CD14-positive monocyte (primary cell): Measurements from ENCODE around the gene TRPV5. TPM values are rescaled to one million over a fixed set of nuclear protein-coding genes. Genes with fewer than 3 reads are reported as not detected.

ENCODE experiments used
- DNase-seq, 3 donors: peaks; one replicate each; pipeline ENCODE4 v3.0.0-alpha.2; 2011 to 2022
- H2AFZ ChIP-seq: 2 replicates; pipeline ENCODE4 v1.6.0; 2012; ENCODE audit warnings: mild to moderate bottlenecking, low read depth, low read length, inconsistent platforms; ENCODE audit not compliant: insufficient read depth, poor library complexity, severe bottlenecking
- H3K27ac ChIP-seq, 2 donors: 1 replicate in 1 of 2; 2 replicates in 1 of 2; pipeline ENCODE4 v1.5.1; 2012 to 2013; ENCODE audit warnings: low read length in 2 of 2, control low read depth in 1 of 2, inconsistent platforms in 1 of 2, low read depth in 1 of 2, mild to moderate bottlenecking in 1 of 2
- H3K27me3 ChIP-seq, 2 donors: one replicate each; pipeline versions ENCODE4 v1.6.0 to v1.6.1; 2011 to 2013; ENCODE audit warnings: low read length in 2 of 2; ENCODE audit not compliant: control insufficient read depth in 2 of 2, insufficient read depth in 2 of 2
- H3K36me3 ChIP-seq, 2 donors: replicated peaks in 1 of 2; 1 replicate in 1 of 2; 2 replicates in 1 of 2; pipeline versions ENCODE4 v1.5.1 to v1.6.1; 2012 to 2013; ENCODE audit warnings: low read length in 2 of 2, control low read depth in 1 of 2, inconsistent platforms in 1 of 2, mild to moderate bottlenecking in 1 of 2; ENCODE audit not compliant: insufficient read depth in 2 of 2, control insufficient read depth in 1 of 2
- H3K4me1 ChIP-seq, 2 donors: 1 replicate in 1 of 2; 2 replicates in 1 of 2; pipeline versions ENCODE4 v1.5.1 to v1.6.1; 2012 to 2013; ENCODE audit warnings: low read length in 2 of 2, control low read depth in 1 of 2, inconsistent platforms in 1 of 2, mild to moderate bottlenecking in 1 of 2, moderate library complexity in 1 of 2; ENCODE audit not compliant: insufficient read depth in 2 of 2, control insufficient read depth in 1 of 2
- H3K4me2 ChIP-seq: replicated peaks from 2 replicates; pipeline ENCODE3; 2012; ENCODE audit warnings: low read length, moderate library complexity, mild to moderate bottlenecking; ENCODE audit not compliant: poor library complexity, severe bottlenecking; ENCODE audit errors: extremely low read depth
- H3K4me3 ChIP-seq, 3 experiments: fragments of 200-600 bp in 1 of 3; sonication (generic) in 1 of 3; replicated peaks in 1 of 3; 1 replicate in 2 of 3; 2 replicates in 1 of 3; pipeline ENCODE4 v1.5.1; 2011 to 2013; ENCODE audit warnings: low read length in 3 of 3, mild to moderate bottlenecking in 3 of 3, control low read depth in 2 of 3, low read depth in 2 of 3, inconsistent platforms in 1 of 3, moderate library complexity in 1 of 3
- H3K79me2 ChIP-seq: 2 replicates; pipeline ENCODE4 v1.6.0; 2012; ENCODE audit warnings: mild to moderate bottlenecking, control low read depth, inconsistent platforms, low read length, moderate library complexity; ENCODE audit not compliant: insufficient read depth
- H3K9ac ChIP-seq: 2 replicates; pipeline ENCODE4 v1.6.0; 2017; ENCODE audit warnings: low read length, mild to moderate bottlenecking; ENCODE audit not compliant: insufficient read depth, poor library complexity, severe bottlenecking
- H3K9me3 ChIP-seq, 2 donors: replicated peaks in 1 of 2; 1 replicate in 1 of 2; 2 replicates in 1 of 2; pipeline versions ENCODE4 v1.5.1 to v1.6.1; 2012 to 2013; ENCODE audit warnings: low read length in 2 of 2, control low read depth in 1 of 2; ENCODE audit not compliant: control insufficient read depth in 1 of 2, insufficient read depth in 1 of 2
- H4K20me1 ChIP-seq: 2 replicates; pipeline ENCODE4 v1.6.0; 2012; ENCODE audit warnings: mild to moderate bottlenecking, low read length, control low read depth, moderate library complexity; ENCODE audit not compliant: insufficient read depth
- H3K27ac Mint-ChIP-seq, 7 donors: one replicate each; pipeline ENCODE4 v1.8.0; 2020; ENCODE audit warnings: mild to moderate bottlenecking in 7 of 7, mixed read lengths in 7 of 7, moderate library complexity in 6 of 7, inconsistent platforms in 2 of 7
- H3K27me3 Mint-ChIP-seq, 3 donors: one replicate each; pipeline ENCODE4 v1.8.0; 2021 to 2022; ENCODE audit warnings: low read depth in 3 of 3, mild to moderate bottlenecking in 3 of 3, mixed read lengths in 3 of 3, moderate library complexity in 3 of 3, inconsistent platforms in 1 of 3
- H3K36me3 Mint-ChIP-seq, 2 donors: one replicate each; pipeline ENCODE4 v1.8.0; 2020; ENCODE audit warnings: mixed read lengths in 2 of 2, inconsistent platforms in 1 of 2, mild to moderate bottlenecking in 1 of 2
- H3K4me1 Mint-ChIP-seq: one replicate; pipeline ENCODE4 v1.8.0; 2020; ENCODE audit warnings: mild to moderate bottlenecking, mixed read lengths
- H3K4me3 Mint-ChIP-seq, 2 donors: one replicate each; pipeline ENCODE4 v1.8.0; 2020; ENCODE audit warnings: mild to moderate bottlenecking in 2 of 2, mixed read lengths in 2 of 2, moderate library complexity in 1 of 2
- H3K9me3 Mint-ChIP-seq, 7 donors: one replicate each; pipeline ENCODE4 v1.8.0; 2020 to 2022; ENCODE audit warnings: mixed read lengths in 7 of 7, mild to moderate bottlenecking in 6 of 7, moderate library complexity in 6 of 7, inconsistent platforms in 2 of 7
- CTCF ChIP-seq: fragments of 200-600 bp; IDR thresholded peaks from one replicate; pipeline ENCODE4 v1.8.0; 2022; ENCODE audit warnings: antibody characterized with exemption, mild to moderate bottlenecking
- WGBS: methylation state at CpG from one replicate; pipeline ENCODE4 v1.1.5; 2013; ENCODE audit warnings: missing lambda C conversion rate; ENCODE audit not compliant: insufficient coverage; 5-methylcytosine and 5-hydroxymethylcytosine counted together
- intact Hi-C, 2 donors: fragments of 100-400 bp; cut with micrococcal nuclease; formaldehyde crosslinking; loops; one replicate each; pipeline versions ENCODE4 v1.15.0 to v1.15.1; 2023
- polyA plus RNA-seq, 3 donors: library from polyadenylated mRNA; depleted of rRNA in 1 of 3; unstranded in 2 of 3; stranded (reverse) in 1 of 3; fragments of 300-500 nt in 2 of 3; fragments of >200 nt in 1 of 3; fragmentation: Illumina TruSeq in 2 of 3; gene quantifications; 1 replicate in 2 of 3; 2 replicates in 1 of 3; pipeline ENCODE4 v1.2.3, GENCODE V29; 2012 to 2021

The TRPV5 gene
- polyA plus RNA-seq, 3 donors: not detected

DNA sequence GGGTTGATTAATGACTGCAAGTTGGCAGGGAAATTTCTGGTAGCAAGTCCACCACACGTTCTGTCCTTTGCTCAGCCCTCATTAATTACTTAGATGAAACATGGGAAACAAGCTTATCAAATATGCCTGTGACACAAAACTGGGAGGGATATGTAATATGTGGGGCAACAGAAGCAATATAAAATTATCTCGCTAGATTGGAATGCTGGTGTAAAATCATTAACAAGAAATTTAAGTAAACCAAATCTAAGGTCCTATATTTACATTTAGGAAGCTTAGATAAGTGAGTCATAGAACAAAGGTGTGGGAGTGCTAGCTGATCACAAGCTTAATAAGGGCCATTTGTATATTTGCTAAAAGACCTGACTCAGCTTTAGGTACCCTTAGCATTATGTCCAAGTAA is 23.5 kb downstream of the TRPV5 start:
- Histone ChIP-seq H3K36me3 (no peaks in the 10 kb centered on the region), H3K9ac (no peak overlapping the region), H3K4me2 (no peak overlapping the region), H3K4me3 (no peak overlapping the region), H3K4me1 (peaks cover 28 to 33% of the 10 kb centered on the region in 2 donors), H4K20me1 (no peaks in the 10 kb centered on the region), H3K9me3 (no peaks in the 10 kb centered on the region), H3K79me2 (no peaks in the 10 kb centered on the region), H2AFZ (no peak overlapping the region), H3K27ac (peak overlapping the region in 1 of 2 donors; percentile 24), H3K27me3 (no peaks in the 10 kb centered on the region)
- WGBS: no CpG with 5 or more reads among the region's 2 CpGs
- DNase-seq: no peak
- H3K36me3 Mint-ChIP-seq: no peaks in the 10 kb centered on the region
- peaks cover 0 to 6% (median 2%) of the 10 kb centered on the region in 7 donors for H3K9me3 Mint-ChIP-seq
- H3K27me3 Mint-ChIP-seq: peaks cover 2 to 4% (median 2%) of the 10 kb centered on the region in 3 donors
- peaks cover 38% of the 10 kb centered on the region for H3K4me1 Mint-ChIP-seq
- H3K4me3 Mint-ChIP-seq: no peak overlapping the region
- intact Hi-C loops: no loop called here
- peak overlapping the region in 2 of 7 donors; percentile 76 to 96 for H3K27ac Mint-ChIP-seq
- TF ChIP-seq CTCF: no peak

GRCh38 chr7:142908921-142909890 is 24.3 kb downstream of the TRPV5 start:
- Histone ChIP-seq H3K27ac (peak overlapping the region; percentile 21 to 66), H3K79me2 (no peaks in the 10 kb centered on the region), H3K4me3 (peak overlapping the region in 1 of 3 experiments; percentile 35), H3K4me2 (peak overlapping the region; percentile 52), H4K20me1 (no peaks in the 10 kb centered on the region), H3K9ac (no peak overlapping the region), H3K27me3 (no peaks in the 10 kb centered on the region), H3K4me1 (peaks cover 28 to 33% of the 10 kb centered on the region in 2 donors), H2AFZ (peak overlapping the region; percentile 54), H3K9me3 (peaks cover 4 to 6% of the 10 kb centered on the region in 2 donors), H3K36me3 (no peaks in the 10 kb centered on the region)
- H3K4me3 Mint-ChIP-seq: peak overlapping the region; percentile 65 to 76
- peaks cover 2 to 4% (median 2%) of the 10 kb centered on the region in 3 donors for H3K27me3 Mint-ChIP-seq
- peaks cover 2 to 10% (median 4%) of the 10 kb centered on the region in 7 donors for H3K9me3 Mint-ChIP-seq
- 51% methylated on average over 19 of the region's 21 CpGs for WGBS
- DNase-seq: peak; percentile 56 to 75 (median 64)
- H3K4me1 Mint-ChIP-seq: peaks cover 38% of the 10 kb centered on the region
- H3K27ac Mint-ChIP-seq: peak overlapping the region; percentile 38 to 96 (median 91)
- peak; percentile 56 for TF ChIP-seq CTCF
- intact Hi-C loops: no loop called here
- H3K36me3 Mint-ChIP-seq: no peaks in the 10 kb centered on the region
